Astrocyte (in vitro differentiated cells and primary cell): Measurements from ENCODE around the gene DTNB. TPM values are rescaled to one million over a fixed set of nuclear protein-coding genes. Genes with fewer than 3 reads are reported as not detected.

Source experiments
- DNase-seq: peaks from one replicate; pipeline ENCODE4 v3.0.0-alpha.2; 2010; ENCODE audit warnings: low read depth
- FAIRE-seq: peaks from 2 replicates; lab custom pipeline; 2011; peaks lifted over from hg19 to GRCh38; lab: Jason Lieb, UNC
- H2AFZ ChIP-seq: 2 replicates; pipeline ENCODE4 v1.6.0; 2012; ENCODE audit warnings: low read depth, low read length, inconsistent platforms
- H3K27ac ChIP-seq: 2 replicates; pipeline ENCODE4 v1.5.1; 2011; ENCODE audit warnings: low read depth, low read length, inconsistent platforms
- H3K27me3 ChIP-seq: 2 replicates; pipeline ENCODE4 v1.6.0; 2011; ENCODE audit warnings: low read length, inconsistent platforms; ENCODE audit not compliant: insufficient read depth
- H3K36me3 ChIP-seq: 2 replicates; pipeline ENCODE4 v1.5.1; 2011; ENCODE audit warnings: low read length, inconsistent platforms; ENCODE audit not compliant: insufficient read depth
- H3K4me1 ChIP-seq: 2 replicates; pipeline ENCODE4 v1.5.1; 2011; ENCODE audit warnings: low read length, inconsistent platforms; ENCODE audit not compliant: insufficient read depth
- H3K4me2 ChIP-seq: 2 replicates; pipeline ENCODE4 v1.6.0; 2012; ENCODE audit warnings: low read length, inconsistent platforms
- H3K4me3 ChIP-seq: 2 replicates; pipeline ENCODE4 v1.5.1; 2011; ENCODE audit warnings: low read depth, mild to moderate bottlenecking, low read length, inconsistent platforms; ENCODE audit not compliant: insufficient read depth
- H3K79me2 ChIP-seq: 2 replicates; pipeline ENCODE4 v1.6.0; 2012; ENCODE audit warnings: mild to moderate bottlenecking, low read length, inconsistent platforms; ENCODE audit not compliant: insufficient read depth
- H3K9ac ChIP-seq: 2 replicates; pipeline ENCODE4 v1.6.0; 2012; ENCODE audit warnings: mild to moderate bottlenecking, low read length, inconsistent platforms
- H3K9me3 ChIP-seq: 2 replicates; pipeline ENCODE4 v1.5.1; 2012; ENCODE audit warnings: low read depth, mild to moderate bottlenecking, low read length, inconsistent platforms; ENCODE audit not compliant: insufficient read depth
- H4K20me1 ChIP-seq: 2 replicates; pipeline ENCODE4 v1.6.0; 2012; ENCODE audit warnings: low read length, inconsistent platforms; ENCODE audit not compliant: insufficient read depth
- H3K27ac Mint-ChIP-seq: one replicate; pipeline ENCODE4 v1.8.0; 2021; ENCODE audit warnings: mild to moderate bottlenecking, mixed read lengths; ENCODE audit not compliant: unreplicated experiment
- H3K27me3 Mint-ChIP-seq: one replicate; pipeline ENCODE4 v1.8.0; 2021; ENCODE audit warnings: low read depth, mixed read lengths; ENCODE audit not compliant: unreplicated experiment
- H3K36me3 Mint-ChIP-seq: one replicate; pipeline ENCODE4 v1.8.0; 2021; ENCODE audit warnings: low read depth, mixed read lengths; ENCODE audit not compliant: unreplicated experiment
- H3K4me1 Mint-ChIP-seq: one replicate; pipeline ENCODE4 v1.8.0; 2021; ENCODE audit warnings: low read depth, mixed read lengths; ENCODE audit not compliant: unreplicated experiment
- H3K4me3 Mint-ChIP-seq: one replicate; pipeline ENCODE4 v1.8.0; 2021; ENCODE audit warnings: mild to moderate bottlenecking, moderate library complexity, mixed read lengths; ENCODE audit not compliant: unreplicated experiment
- H3K9me3 Mint-ChIP-seq: one replicate; pipeline ENCODE4 v1.8.0; 2021; ENCODE audit warnings: mild to moderate bottlenecking, mixed read lengths; ENCODE audit not compliant: unreplicated experiment
- EZH2 ChIP-seq: IDR thresholded peaks from 2 replicates; pipeline ENCODE4 v1.6.1; 2012; ENCODE audit warnings: mild to moderate bottlenecking, low read length, inconsistent platforms; ENCODE audit not compliant: insufficient read depth
- total RNA-seq: library from RNA; stranded (reverse); gene quantifications from 2 replicates; pipeline ENCODE4 v1.2.1, GENCODE V29; 2021
- TF ChIP-seq, protein P1 (sequence below): IDR thresholded peaks from 2 replicates; pipeline ENCODE4 v1.5.1; 2011; ENCODE audit warnings: low read depth, mild to moderate bottlenecking, inconsistent platforms, low read length, moderate library complexity; ENCODE audit not compliant: insufficient read depth

Gene DTNB
- total RNA-seq, 1 donor from 2014 or later = 5.1 TPM

- no peak for FAIRE-seq
- Histone ChIP-seq H3K79me2 (no peaks in the 10 kb centered on the region), H3K9ac (no peak overlapping the region), H3K4me2 (no peak overlapping the region), H3K9me3 (no peaks in the 10 kb centered on the region), H4K20me1 (no peaks in the 10 kb centered on the region), H2AFZ (no peak overlapping the region), H3K36me3 (no peaks in the 10 kb centered on the region), H3K27me3 (no peaks in the 10 kb centered on the region), H3K27ac (no peak overlapping the region), H3K4me3 (no peak overlapping the region), H3K4me1 (no peaks in the 10 kb centered on the region)
- Mint-ChIP-seq H3K9me3 (no peaks in the 10 kb centered on the region), H3K4me1 (no peaks in the 10 kb centered on the region), H3K27me3 (peaks cover 8% of the 10 kb centered on the region), H3K36me3 (no peaks in the 10 kb centered on the region), H3K4me3 (no peak overlapping the region), H3K27ac (no peak overlapping the region)
- DNase-seq = no peak
- TF ChIP-seq, protein P1, sequence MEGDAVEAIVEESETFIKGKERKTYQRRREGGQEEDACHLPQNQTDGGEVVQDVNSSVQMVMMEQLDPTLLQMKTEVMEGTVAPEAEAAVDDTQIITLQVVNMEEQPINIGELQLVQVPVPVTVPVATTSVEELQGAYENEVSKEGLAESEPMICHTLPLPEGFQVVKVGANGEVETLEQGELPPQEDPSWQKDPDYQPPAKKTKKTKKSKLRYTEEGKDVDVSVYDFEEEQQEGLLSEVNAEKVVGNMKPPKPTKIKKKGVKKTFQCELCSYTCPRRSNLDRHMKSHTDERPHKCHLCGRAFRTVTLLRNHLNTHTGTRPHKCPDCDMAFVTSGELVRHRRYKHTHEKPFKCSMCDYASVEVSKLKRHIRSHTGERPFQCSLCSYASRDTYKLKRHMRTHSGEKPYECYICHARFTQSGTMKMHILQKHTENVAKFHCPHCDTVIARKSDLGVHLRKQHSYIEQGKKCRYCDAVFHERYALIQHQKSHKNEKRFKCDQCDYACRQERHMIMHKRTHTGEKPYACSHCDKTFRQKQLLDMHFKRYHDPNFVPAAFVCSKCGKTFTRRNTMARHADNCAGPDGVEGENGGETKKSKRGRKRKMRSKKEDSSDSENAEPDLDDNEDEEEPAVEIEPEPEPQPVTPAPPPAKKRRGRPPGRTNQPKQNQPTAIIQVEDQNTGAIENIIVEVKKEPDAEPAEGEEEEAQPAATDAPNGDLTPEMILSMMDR = no peak
- no peak for TF ChIP-seq EZH2
Measured at GRCh38 chr2:25682082-25682481, 8.7 kb upstream of the DTNB start.

- H3K4me3 Mint-ChIP-seq = no peak overlapping the region
- H3K9ac ChIP-seq = no peak overlapping the region
- H3K4me3 ChIP-seq = no peak overlapping the region
- H3K27ac ChIP-seq = no peak overlapping the region
- no peaks in the 10 kb centered on the region for H3K9me3 ChIP-seq
- no peaks in the 10 kb centered on the region for H3K4me1 ChIP-seq
- H2AFZ ChIP-seq = no peak overlapping the region
- no peaks in the 10 kb centered on the region for H3K36me3 Mint-ChIP-seq
- no peaks in the 10 kb centered on the region for H3K4me1 Mint-ChIP-seq
- H3K27me3 ChIP-seq = no peaks in the 10 kb centered on the region
- no peak overlapping the region for H3K27ac Mint-ChIP-seq
- no peaks in the 10 kb centered on the region for H3K36me3 ChIP-seq
- no peaks in the 10 kb centered on the region for H4K20me1 ChIP-seq
- no peak for DNase-seq
- H3K9me3 Mint-ChIP-seq = peaks cover 4% of the 10 kb centered on the region
- no peaks in the 10 kb centered on the region for H3K79me2 ChIP-seq
- peaks cover 19% of the 10 kb centered on the region for H3K27me3 Mint-ChIP-seq
- FAIRE-seq = no peak
- no peak for TF ChIP-seq EZH2
- TF ChIP-seq, protein P1 = no peak
- no peak overlapping the region for H3K4me2 ChIP-seq
Measured at GRCh38 chr2:25677877-25678276, 4.5 kb upstream of the DTNB start.

DNA sequence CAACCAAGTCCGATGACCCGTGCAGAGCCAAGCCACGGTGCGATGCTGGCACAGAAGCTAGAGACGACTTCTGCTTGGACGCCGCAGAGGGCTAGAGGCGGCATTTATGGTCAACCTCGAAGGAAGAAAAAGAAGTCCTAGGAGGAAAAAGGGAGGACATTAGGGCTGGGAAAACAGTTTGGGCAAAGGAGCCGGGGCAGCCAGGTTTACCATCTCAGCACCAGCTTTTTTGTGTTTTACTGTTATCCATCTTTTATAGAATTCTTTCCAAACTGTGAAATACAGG is 643 bp upstream of the DTNB start:
- TF ChIP-seq EZH2 = no peak
- TF ChIP-seq, protein P1 = no peak
- peak overlapping the region; percentile 55 for H3K4me3 ChIP-seq
- no peak for DNase-seq
- peaks cover 12% of the 10 kb centered on the region for H4K20me1 ChIP-seq
- H3K4me1 ChIP-seq = peaks cover 7% of the 10 kb centered on the region
- no peaks in the 10 kb centered on the region for H3K79me2 ChIP-seq
- Mint-ChIP-seq H3K9me3 (peaks cover 4% of the 10 kb centered on the region), H3K27ac (no peak overlapping the region), H3K36me3 (no peaks in the 10 kb centered on the region), H3K4me3 (peak overlapping the region; percentile 77), H3K4me1 (peaks cover 5% of the 10 kb centered on the region), H3K27me3 (peaks cover 29% of the 10 kb centered on the region)
- H3K27me3 ChIP-seq = peaks cover 3% of the 10 kb centered on the region
- H3K4me2 ChIP-seq = peak overlapping the region; percentile 87
- H3K36me3 ChIP-seq = no peaks in the 10 kb centered on the region
- H3K27ac ChIP-seq = no peak overlapping the region
- FAIRE-seq = no peak
- peak overlapping the region; percentile 94 for H2AFZ ChIP-seq
- peak overlapping the region; percentile 53 for H3K9ac ChIP-seq
- no peaks in the 10 kb centered on the region for H3K9me3 ChIP-seq
